GM21381 (cell line): ENCODE results near the gene TAF15.

Experiments
- ATAC-seq: cut with Tn5 transposase; IDR thresholded peaks from one replicate; pipeline ENCODE4 v1.9.1; 2021; ENCODE audit warnings: mild to moderate bottlenecking, moderate library complexity; ENCODE audit not compliant: unreplicated experiment

The TAF15 gene

GRCh38 chr17:35868737-35869136 lies 59.5 kb downstream of the TAF15 start, which contains the start of gene HEATR9:
HEATR9 (minus strand) TSS chr17:35868891; CDS start chr17:35868742, 149 bp downstream.
- ATAC-seq: no peak

GRCh38 chr17:35870906-35871819 lies 61.9 kb downstream of the TAF15 start:
- no peak for ATAC-seq

DNA sequence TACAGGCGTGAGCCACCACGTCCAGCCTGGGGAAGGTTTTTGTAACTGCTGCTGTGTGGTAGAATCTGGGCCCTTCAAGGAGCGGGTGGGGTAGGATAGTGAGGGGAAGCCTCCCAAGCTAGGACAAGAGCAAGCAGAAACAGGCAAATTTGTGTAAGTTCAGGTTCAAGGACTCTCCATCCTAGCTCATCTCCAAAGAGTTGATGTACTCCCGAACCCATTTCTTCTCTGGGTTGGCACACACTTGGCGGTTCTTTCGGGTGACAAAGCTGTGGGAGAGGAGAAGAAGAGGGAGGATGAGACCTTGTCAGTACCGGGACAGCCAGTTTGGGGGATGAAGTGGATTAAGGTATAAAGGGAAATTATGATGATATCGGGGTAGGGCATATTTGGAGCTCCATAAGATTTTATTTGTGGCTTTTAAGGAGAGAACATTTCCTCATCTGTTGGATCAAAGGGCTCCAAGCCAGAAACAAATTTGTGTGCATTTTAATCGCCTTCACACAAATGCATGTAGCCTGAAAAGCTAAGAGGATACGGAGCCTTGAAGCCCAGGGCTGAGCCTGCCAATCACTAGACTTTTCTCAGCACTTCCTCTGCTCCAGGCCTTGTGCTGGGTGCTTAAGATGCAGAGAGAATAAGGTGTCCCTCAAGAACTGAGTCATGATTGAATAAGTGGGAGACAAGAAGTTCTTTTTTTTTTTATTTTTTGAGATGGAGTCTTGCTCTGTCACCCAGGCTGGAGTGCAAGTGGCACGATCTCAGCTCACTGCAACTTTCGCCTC lies 63.1 kb downstream of the TAF15 start:
- ATAC-seq: no peak

DNA sequence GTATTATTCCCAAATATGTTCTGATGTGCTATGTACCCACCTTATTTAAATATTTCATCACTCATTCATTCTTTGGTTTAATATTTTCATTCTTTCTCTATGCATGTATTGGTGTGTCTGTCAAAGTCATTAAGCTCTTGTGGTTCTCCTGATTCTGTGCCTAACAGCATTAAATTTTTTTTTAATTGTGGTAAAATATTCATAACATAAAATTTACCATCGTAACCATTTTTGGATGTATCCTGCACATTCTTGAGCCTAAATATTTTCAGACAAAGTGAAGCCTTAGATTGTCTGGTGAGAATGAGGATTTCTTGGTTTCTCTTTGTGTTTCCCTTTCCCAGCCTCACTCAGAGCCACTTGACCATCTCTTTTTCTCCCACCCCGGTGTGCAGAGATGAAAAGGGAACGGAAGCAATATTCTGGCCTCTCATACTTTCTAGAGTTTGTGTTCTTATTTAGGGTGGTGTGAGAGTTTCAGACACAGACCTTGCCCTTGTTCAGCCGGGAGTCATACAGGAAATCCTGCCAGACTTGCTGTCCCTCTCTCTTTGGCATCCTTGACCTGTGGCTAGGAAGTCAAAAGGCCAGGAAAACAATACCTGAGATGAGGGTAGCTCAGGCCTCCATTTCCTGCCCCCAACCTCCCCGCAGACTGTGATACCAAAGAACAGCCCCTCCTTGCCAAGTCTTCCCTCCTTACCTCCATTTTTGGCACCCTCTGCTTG lies 66.0 kb downstream of the TAF15 start:
- ATAC-seq: no peak

DNA sequence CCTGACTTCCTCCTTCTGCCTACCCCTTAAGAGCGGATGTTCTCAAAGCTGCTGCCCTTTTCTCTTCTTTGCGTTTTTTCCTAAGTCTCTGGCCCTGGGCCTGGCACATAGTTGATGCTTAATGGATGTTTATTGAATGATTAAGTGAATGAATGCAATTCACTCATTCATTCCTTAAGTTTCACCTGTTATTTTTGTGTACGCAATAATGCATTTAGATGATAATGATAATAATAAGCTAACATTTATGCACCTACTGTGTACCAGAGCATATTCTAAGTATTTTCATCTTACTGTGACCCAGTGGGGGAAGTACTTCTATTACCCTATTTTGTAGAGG lies 66.5 kb downstream of the TAF15 start:
- no peak for ATAC-seq

DNA sequence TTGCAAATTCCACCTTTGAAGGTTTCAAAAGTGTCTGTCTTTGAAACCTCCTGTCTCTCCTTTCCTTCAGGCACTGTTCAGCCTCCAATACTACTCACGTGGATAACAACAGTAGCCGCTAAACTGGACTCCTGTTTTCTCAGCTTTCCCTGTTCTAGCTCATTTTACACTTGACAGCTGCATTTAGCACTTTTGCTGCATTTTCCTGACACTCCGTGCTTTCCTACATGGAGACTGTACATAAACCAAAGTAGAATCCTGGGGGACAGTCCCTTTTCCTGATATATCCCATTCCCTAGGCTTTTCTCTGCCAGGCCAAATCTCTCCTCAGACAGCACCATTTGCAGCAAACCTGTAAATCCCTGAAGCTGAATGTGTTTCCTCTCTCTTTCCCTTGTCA lies 67.2 kb downstream of the TAF15 start:
- ATAC-seq: no peak

DNA sequence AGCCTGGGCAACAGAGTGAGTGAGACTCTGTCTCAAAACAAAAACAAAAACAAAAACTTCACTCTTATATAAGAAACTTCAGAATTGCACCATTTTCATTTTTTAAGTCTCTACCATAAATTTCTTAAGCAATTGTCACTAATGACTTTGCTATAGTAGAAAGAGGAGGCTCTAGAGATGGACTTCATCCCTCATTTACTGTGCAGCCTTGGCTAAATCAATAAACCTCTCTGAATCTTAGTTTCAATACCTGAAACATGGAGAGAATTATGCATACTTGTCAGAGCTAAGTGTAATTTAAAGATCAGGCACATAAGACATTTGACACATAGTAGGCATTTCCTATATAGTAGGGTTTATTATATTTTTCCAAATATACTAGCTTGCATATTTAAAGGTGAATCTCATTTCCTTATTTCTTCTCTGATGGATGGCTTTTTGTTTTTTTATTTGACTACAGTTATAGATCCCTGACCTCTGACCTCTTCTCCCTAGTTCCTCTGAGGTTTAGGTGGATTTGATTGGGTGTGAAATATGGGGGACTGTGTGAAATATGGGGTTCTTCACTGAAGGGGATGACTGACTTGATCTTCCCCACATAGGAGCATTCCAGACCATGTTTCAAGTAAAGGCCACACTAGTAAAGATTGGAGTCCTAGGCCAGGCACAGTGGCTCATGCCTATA lies 68.2 kb downstream of the TAF15 start:
- ATAC-seq: no peak

DNA sequence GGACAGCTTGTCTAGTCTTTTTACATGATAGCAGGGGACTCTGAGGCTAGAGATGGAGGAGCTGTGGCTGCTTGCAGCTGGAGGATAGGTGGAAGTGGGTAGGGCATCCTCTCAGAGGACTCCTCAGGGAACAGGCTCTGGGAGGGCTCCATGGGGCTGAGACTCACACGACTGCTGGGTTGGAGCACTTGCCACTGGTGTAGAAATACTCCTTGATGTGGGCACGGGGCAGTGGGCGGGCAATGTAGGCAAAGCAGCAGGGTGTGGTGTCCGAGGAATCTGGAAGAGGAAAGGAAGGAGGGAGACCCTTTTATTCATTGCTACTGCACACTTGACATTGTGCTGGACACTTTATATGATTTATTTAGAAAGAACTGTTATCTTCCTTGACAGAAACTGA lies 69.1 kb downstream of the TAF15 start:
- no peak for ATAC-seq

DNA sequence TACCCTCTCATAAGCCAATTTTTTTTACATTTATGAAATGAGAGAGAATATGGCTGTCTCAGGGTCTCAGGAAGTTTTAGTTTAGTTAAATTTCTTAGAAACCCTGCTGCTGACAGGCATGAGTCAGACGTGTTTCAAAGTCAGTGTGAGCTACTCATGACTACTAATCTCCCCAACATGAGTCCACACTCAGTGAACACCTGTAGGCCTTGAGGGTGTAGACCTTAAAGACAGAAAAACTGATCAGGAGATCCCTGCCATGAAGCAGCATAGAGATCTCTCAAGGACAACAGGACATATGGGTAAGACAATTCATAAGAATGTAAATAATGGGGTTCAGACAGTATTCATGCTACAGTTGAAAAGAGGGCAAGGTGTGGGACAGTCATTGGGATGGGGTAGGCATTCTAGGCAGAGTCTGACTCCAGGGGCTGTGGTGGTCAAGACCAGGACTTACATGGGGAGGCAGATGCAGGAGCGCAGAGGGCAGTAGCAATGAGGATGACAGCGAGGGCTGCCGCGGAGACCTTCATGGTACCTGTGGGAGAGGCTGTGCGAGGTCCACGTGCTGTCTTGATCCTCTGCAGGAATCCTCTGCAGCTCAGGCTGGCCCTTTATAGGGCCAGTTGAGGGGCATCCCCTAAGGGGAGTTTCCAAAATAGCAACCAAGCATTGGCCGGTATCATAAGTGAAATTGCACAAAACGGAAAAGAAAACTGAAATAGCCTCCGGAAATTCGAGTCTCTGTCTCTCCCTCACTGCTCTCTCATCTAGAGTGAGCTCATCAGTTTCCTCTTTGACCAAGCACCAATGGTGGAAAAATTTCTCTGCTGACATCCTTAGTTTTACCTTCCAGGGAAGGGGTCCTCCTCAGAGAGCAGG lies 70.7 kb downstream of the TAF15 start, which contains the start of gene CCL5:
TSS of gene CCL5 (minus strand) at position 588 of the 882 bp plus-strand sequence.
- ATAC-seq: peak; percentile 90

DNA sequence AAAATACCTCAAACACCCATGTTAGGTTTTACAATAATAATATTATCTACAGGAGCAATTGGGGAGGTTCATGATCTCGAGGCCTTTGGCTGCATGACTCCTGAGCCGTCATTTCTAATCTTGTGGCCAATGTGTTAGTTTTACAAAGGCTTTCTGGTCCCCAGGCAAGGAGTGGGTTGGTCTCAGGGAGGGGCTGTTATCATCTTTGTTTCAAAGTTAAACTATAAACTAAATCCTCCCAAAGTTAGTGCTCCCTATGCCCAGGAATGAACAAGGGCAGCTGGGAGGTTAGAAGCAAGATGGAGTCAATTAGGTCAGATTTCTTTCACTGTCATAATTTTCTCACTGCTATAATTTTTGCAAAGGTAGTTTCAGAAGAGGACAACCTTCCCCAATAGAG lies 80.0 kb downstream of the TAF15 start:
- no peak for ATAC-seq

GRCh38 chr17:35889818-35890773 lies 80.8 kb downstream of the TAF15 start:
- no peak for ATAC-seq

- ATAC-seq: peak; percentile 63
Observed at GRCh38 chr17:35890774-35891155, 81.5 kb downstream of the TAF15 start.

- ATAC-seq: no peak
Observed at GRCh38 chr17:35891269-35891668, 82.0 kb downstream of the TAF15 start.

- no peak for ATAC-seq
Observed at GRCh38 chr17:35892091-35893035, 83.1 kb downstream of the TAF15 start.

DNA sequence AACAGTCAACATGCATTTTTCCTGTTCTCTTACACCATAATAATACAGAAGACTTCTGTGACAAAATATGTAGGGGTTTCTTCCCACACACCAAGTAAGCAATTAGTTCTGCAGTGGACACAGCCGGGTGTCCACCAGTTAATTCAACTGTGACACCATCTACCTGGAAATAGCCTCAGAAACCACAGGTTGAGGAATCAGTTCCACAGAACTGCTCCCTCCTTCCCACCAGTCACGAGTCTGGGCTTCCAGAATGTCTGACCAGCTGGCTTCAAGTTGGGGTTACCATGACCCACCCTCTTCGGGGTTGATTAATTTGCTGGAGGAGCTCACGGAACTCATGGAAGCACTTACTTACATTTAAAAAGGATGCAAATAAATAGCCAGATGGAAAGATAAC lies 84.5 kb downstream of the TAF15 start:
- no peak for ATAC-seq

DNA sequence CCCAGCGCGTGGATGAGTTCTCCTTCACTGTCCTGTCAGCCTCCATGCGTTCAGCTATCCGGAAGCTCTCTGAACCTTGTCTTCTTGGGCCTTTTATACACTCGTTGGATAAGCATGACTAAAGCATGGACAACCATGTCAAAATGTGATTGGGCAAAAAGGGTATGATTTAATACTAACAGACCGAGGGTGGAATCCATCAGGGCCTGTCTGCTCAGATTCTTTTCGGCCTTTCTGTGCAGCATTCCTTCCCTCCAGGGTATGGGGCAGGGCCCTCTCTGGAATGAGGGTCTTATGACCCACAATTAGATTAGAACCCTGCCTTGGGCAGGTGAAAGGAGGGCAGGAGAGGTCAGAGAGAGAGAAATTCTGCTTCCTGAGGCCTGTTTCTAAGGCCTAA lies 84.9 kb downstream of the TAF15 start:
- no peak for ATAC-seq
